HepG2 (cell line): Measurements from ENCODE around the gene RSF1. TPM values are rescaled to one million over a fixed set of nuclear protein-coding genes. Genes with fewer than 3 reads are reported as not detected.

ENCODE experiments used
- ETV6 ChIP-seq: sonication (generic); formaldehyde crosslinking; conservative IDR thresholded peaks from 2 replicates; pipeline ENCODE4 v1.4.0; 2020; ENCODE audit warnings: missing genetic modification reagents
- KLF9 ChIP-seq: IDR thresholded peaks from 2 replicates; pipeline ENCODE4 v1.6.1; 2016; ENCODE audit warnings: low read depth
- MAFK ChIP-seq, 2 experiments: IDR thresholded peaks in 1 of 2; conservative IDR thresholded peaks in 1 of 2; 2 replicates each; pipeline ENCODE4 v1.6.1; 2011; ENCODE audit warnings: improper control_type of control experiment in 2 of 2, low read length in 2 of 2
- MATR3 ChIP-seq: sonication (generic); formaldehyde crosslinking; IDR thresholded peaks from 2 replicates; pipeline ENCODE4 v1.4.0; 2020; ENCODE audit warnings: missing genetic modification reagents
- NR2F2 ChIP-seq: IDR thresholded peaks from 2 replicates; pipeline ENCODE4 v1.6.1; 2012; ENCODE audit warnings: low read depth, inconsistent platforms, borderline replicate concordance
- PHF21A ChIP-seq: sonication (generic); formaldehyde crosslinking; IDR thresholded peaks from 2 replicates; pipeline ENCODE4 v1.5.0; 2020; ENCODE audit warnings: mild to moderate bottlenecking, missing genetic modification reagents
- RFXANK ChIP-seq: IDR thresholded peaks from 2 replicates; pipeline ENCODE4 v1.6.1; 2016
- TARDBP ChIP-seq: sonication (generic); formaldehyde crosslinking; IDR thresholded peaks from 2 replicates; pipeline ENCODE4 v1.8.0; 2022; ENCODE audit warnings: mild to moderate bottlenecking, missing genetic modification reagents
- THAP11 ChIP-seq: IDR thresholded peaks from 2 replicates; pipeline ENCODE4 v1.6.1; 2016; ENCODE audit warnings: missing biosample characterization, missing genetic modification reagents
- ZNF292 ChIP-seq: sonication (generic); formaldehyde crosslinking; IDR thresholded peaks from 2 replicates; pipeline ENCODE4 v1.8.1; 2022; ENCODE audit warnings: mild to moderate bottlenecking, low read depth, missing genetic modification reagents, borderline replicate concordance
- ZNF354B ChIP-seq: sonication (generic); formaldehyde crosslinking; IDR thresholded peaks from 2 replicates; pipeline ENCODE4 v1.8.0; 2022; ENCODE audit warnings: mild to moderate bottlenecking, missing genetic modification reagents
- ZNF550 ChIP-seq: sonication (generic); formaldehyde crosslinking; IDR thresholded peaks from 2 replicates; pipeline ENCODE4 v1.4.0; 2020; ENCODE audit warnings: mild to moderate bottlenecking, missing genetic modification reagents, borderline replicate concordance
- ZNF776 ChIP-seq: sonication (generic); formaldehyde crosslinking; IDR thresholded peaks from 2 replicates; pipeline ENCODE4 v1.4.0; 2020; ENCODE audit warnings: mild to moderate bottlenecking, missing genetic modification reagents
- ZNF788 ChIP-seq: sonication (generic); formaldehyde crosslinking; IDR thresholded peaks from 2 replicates; pipeline ENCODE4 v1.5.0; 2020; ENCODE audit warnings: mild to moderate bottlenecking, missing genetic modification reagents, borderline replicate concordance
- ZSCAN9 ChIP-seq: IDR thresholded peaks from 2 replicates; pipeline ENCODE4 v1.6.1; 2016; ENCODE audit warnings: borderline replicate concordance
- polyA plus RNA-seq, 8 experiments: library from polyadenylated mRNA; depleted of rRNA in 3 of 8; stranded (reverse) in 7 of 8; unstranded in 1 of 8; fragments of >200 nt; fragmentation: Illumina TruSeq in 4 of 8; extraction: Trizol in 4 of 8; gene quantifications; 2 replicates each; pipeline versions ENCODE4 v1.2.1 to v1.2.3, GENCODE V29; 2011 to 2016; ENCODE audit warnings: low read depth in 4 of 8, missing spikeins in 1 of 8, mixed read lengths in 1 of 8; ENCODE audit not compliant: insufficient read depth in 1 of 8
- total RNA-seq, 5 experiments: library from RNA; depleted of rRNA; stranded (reverse); fragments of >200 nt; fragmentation: Illumina TruSeq; extraction: Trizol; gene quantifications; 2 replicates each; pipeline ENCODE4 v1.2.3, GENCODE V29; 2016; ENCODE audit warnings: low read depth in 1 of 5
- TF ChIP-seq, protein P1 (sequence below): sonication (generic); formaldehyde crosslinking; conservative IDR thresholded peaks from 2 replicates; pipeline ENCODE4 v1.8.0; 2022; ENCODE audit warnings: missing genetic modification reagents
- TF ChIP-seq, protein P2 (sequence below): sonication (generic); formaldehyde crosslinking; IDR thresholded peaks from 2 replicates; pipeline ENCODE4 v1.9.0; 2022; ENCODE audit warnings: missing genetic modification reagents, mild to moderate bottlenecking, borderline replicate concordance
- TF ChIP-seq, protein P3 (sequence below): sonication (generic); formaldehyde crosslinking; IDR thresholded peaks from 2 replicates; pipeline ENCODE4 v1.5.0; 2020; ENCODE audit warnings: mild to moderate bottlenecking, missing genetic modification reagents, borderline replicate concordance

The RSF1 gene
- total and polyA plus RNA-seq, 2 of the 13 experiments (the other 11 are each of a cell fraction or from before 2014, with no cell fraction given): 15.5 to 33.1 TPM

DNA sequence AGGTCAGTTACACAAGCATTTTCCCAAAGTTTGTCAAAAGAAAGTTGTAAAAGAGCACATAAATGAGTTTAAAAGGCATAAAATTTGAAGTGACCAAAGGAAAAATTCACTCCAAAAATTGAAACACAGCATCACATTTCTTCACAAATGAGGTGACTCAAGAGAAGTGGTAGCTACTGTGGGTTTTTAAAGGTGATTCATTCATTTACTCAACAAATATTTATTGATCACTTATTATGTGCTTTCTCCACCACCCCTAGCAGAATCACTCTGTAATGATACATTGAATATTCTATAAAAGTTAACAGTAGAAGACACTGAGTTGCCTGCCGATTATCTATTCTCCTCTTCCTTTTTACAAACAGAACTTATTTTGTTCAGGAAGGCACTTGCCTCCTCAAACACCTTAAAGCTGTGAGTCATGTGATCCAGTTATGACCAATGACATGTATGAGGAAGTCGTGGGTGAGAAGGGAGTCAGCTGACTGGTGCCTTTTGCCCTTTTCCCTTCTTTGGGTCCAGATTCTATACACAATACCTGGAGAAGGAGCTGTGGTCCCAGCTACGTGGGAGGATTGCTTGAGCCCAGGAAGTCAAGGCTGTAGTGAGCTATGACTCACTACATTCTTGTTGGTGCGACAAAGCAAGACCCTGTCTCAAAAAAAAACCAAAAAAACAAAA, 115.2 kb downstream of the RSF1 start (continued):
- TF ChIP-seq, protein P1, sequence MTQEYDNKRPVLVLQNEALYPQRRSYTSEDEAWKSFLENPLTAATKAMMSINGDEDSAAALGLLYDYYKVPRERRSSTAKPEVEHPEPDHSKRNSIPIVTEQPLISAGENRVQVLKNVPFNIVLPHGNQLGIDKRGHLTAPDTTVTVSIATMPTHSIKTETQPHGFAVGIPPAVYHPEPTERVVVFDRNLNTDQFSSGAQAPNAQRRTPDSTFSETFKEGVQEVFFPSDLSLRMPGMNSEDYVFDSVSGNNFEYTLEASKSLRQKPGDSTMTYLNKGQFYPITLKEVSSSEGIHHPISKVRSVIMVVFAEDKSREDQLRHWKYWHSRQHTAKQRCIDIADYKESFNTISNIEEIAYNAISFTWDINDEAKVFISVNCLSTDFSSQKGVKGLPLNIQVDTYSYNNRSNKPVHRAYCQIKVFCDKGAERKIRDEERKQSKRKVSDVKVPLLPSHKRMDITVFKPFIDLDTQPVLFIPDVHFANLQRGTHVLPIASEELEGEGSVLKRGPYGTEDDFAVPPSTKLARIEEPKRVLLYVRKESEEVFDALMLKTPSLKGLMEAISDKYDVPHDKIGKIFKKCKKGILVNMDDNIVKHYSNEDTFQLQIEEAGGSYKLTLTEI (CRISPR knock-in tag): no peak
- TF ChIP-seq ETV6 (CRISPR knock-in tag) (no peak), RFXANK (CRISPR knock-in tag) (no peak), ZNF354B (no peak), ZSCAN9 (CRISPR knock-in tag) (no peak), ZNF292 (CRISPR knock-in tag) (no peak), THAP11 (CRISPR knock-in tag) (no peak), MATR3 (CRISPR knock-in tag) (no peak), NR2F2 (no peak), MAFK (conservative IDR thresholded peaks at IDR 0.05 in 1 of 2, IDR thresholded peaks at IDR 0.05 in 1 of 2; ENCODE audit: low read length in 2 of 2) (no peak), ZNF788 (CRISPR knock-in tag) (no peak), ZNF776 (CRISPR knock-in tag) (no peak), KLF9 (CRISPR knock-in tag) (no peak), ZNF550 (CRISPR knock-in tag) (no peak), TARDBP (no peak), PHF21A (CRISPR knock-in tag) (no peak)
- TF ChIP-seq, protein P2, sequence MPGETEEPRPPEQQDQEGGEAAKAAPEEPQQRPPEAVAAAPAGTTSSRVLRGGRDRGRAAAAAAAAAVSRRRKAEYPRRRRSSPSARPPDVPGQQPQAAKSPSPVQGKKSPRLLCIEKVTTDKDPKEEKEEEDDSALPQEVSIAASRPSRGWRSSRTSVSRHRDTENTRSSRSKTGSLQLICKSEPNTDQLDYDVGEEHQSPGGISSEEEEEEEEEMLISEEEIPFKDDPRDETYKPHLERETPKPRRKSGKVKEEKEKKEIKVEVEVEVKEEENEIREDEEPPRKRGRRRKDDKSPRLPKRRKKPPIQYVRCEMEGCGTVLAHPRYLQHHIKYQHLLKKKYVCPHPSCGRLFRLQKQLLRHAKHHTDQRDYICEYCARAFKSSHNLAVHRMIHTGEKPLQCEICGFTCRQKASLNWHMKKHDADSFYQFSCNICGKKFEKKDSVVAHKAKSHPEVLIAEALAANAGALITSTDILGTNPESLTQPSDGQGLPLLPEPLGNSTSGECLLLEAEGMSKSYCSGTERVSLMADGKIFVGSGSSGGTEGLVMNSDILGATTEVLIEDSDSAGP (CRISPR knock-in tag): no peak
- TF ChIP-seq, protein P3, sequence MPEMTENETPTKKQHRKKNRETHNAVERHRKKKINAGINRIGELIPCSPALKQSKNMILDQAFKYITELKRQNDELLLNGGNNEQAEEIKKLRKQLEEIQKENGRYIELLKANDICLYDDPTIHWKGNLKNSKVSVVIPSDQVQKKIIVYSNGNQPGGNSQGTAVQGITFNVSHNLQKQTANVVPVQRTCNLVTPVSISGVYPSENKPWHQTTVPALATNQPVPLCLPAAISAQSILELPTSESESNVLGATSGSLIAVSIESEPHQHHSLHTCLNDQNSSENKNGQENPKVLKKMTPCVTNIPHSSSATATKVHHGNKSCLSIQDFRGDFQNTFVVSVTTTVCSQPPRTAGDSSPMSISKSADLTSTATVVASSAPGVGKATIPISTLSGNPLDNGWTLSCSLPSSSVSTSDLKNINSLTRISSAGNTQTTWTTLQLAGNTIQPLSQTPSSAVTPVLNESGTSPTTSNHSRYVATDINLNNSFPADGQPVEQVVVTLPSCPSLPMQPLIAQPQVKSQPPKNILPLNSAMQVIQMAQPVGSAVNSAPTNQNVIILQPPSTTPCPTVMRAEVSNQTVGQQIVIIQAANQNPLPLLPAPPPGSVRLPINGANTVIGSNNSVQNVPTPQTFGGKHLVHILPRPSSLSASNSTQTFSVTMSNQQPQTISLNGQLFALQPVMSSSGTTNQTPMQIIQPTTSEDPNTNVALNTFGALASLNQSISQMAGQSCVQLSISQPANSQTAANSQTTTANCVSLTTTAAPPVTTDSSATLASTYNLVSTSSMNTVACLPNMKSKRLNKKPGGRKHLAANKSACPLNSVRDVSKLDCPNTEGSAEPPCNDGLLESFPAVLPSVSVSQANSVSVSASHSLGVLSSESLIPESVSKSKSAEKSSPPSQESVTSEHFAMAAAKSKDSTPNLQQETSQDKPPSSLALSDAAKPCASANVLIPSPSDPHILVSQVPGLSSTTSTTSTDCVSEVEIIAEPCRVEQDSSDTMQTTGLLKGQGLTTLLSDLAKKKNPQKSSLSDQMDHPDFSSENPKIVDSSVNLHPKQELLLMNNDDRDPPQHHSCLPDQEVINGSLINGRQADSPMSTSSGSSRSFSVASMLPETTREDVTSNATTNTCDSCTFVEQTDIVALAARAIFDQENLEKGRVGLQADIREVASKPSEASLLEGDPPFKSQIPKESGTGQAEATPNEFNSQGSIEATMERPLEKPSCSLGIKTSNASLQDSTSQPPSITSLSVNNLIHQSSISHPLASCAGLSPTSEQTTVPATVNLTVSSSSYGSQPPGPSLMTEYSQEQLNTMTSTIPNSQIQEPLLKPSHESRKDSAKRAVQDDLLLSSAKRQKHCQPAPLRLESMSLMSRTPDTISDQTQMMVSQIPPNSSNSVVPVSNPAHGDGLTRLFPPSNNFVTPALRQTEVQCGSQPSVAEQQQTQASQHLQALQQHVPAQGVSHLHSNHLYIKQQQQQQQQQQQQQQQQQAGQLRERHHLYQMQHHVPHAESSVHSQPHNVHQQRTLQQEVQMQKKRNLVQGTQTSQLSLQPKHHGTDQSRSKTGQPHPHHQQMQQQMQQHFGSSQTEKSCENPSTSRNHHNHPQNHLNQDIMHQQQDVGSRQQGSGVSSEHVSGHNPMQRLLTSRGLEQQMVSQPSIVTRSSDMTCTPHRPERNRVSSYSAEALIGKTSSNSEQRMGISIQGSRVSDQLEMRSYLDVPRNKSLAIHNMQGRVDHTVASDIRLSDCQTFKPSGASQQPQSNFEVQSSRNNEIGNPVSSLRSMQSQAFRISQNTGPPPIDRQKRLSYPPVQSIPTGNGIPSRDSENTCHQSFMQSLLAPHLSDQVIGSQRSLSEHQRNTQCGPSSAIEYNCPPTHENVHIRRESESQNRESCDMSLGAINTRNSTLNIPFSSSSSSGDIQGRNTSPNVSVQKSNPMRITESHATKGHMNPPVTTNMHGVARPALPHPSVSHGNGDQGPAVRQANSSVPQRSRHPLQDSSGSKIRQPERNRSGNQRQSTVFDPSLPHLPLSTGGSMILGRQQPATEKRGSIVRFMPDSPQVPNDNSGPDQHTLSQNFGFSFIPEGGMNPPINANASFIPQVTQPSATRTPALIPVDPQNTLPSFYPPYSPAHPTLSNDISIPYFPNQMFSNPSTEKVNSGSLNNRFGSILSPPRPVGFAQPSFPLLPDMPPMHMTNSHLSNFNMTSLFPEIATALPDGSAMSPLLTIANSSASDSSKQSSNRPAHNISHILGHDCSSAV: no peak
